ENCODE results near the gene MRC1.
"Not testable (repeated sequence)": the region's sequence is repeated elsewhere in the genome, so short reads cannot be mapped to it uniquely, and the experiment has no call there.

Gene MRC1

GRCh38 chr10:17912754-17913153 is 103.6 kb downstream of the MRC1 start:
- Histone ChIP-seq H3K36me3 (replicated peaks) (no peaks in the 10 kb centered on the region), H3K27me3 (ENCODE audit: low read depth) (no peaks in the 10 kb centered on the region), H3K9me3 (no peaks in the 10 kb centered on the region), H3K4me3 (no peak overlapping the region), H3K4me1 (peaks cover 13% of the 10 kb centered on the region)
- in situ Hi-C loops (cut with MboI; ENCODE audit: low sequenced_read_pairs): no loop called here
- no peak for DNase-seq (ENCODE audit: low spot score in 2 of 2)

DNA sequence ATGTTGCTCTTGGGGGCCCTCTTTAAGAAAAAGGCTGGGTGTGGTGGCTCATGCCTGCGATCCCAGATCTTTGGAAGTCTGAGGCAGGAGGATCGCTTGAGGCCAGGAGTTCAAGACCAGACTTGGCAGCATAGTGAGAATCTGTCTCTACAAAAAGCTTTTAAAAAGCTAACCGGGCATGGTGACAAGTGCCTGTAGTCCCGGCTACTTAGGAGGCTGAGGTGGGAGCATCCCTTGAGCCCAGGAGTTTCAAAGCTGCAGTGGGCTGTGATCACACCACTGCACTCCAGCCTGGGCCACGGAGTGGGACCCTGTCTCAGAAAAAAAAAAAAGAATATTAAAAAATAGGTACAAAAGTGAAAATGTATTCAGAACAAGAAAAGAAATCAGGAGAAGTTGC is 104.5 kb downstream of the MRC1 start:
- Histone ChIP-seq H3K36me3 (replicated peaks) (no peaks in the 10 kb centered on the region), H3K27me3 (ENCODE audit: low read depth) (no peaks in the 10 kb centered on the region), H3K4me3 (no peak overlapping the region), H3K4me1 (peaks cover 13% of the 10 kb centered on the region), H3K9me3 (no peaks in the 10 kb centered on the region)
- in situ Hi-C loops (cut with MboI; ENCODE audit: low sequenced_read_pairs): no loop called here
- DNase-seq (ENCODE audit: low spot score in 2 of 2): no peak

DNA sequence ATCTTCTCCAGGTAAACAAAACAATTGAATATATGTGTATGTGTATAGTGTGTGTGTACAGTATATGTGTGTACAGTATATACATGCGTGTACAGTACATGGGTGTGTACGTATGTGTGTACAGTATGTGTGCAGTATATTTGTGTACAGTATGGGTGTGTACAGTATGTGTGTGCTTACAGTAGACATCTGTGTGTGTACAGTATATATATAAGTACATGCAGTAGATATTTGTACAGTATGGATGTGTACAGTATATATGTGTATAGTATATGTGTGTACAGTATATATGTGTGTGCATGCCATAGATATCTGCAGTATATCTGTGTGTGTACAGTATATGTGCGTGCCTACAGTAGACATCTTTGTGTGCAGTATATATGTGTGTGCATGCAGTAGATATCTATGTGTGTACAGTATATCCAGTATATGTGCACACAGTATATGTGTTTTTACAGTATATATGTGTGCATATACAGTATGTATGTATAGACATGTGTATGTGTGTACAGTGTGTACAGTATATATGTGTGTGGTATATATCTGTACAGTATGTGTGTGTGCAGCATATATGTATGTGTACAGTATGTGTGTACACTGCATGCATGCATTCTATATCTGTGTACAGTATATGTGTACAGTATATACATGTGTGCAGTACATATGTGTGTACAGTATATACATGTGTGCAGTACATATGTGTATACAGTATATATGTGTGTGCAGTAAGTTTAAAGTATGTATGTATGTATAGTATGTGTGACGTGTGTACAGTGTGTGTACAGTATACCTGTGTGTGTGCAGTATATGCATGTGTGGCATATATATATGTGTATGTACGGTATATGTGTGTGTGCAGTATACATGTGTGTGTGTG is 105.3 kb downstream of the MRC1 start:
- no peak for DNase-seq (ENCODE audit: low spot score in 2 of 2)
- Histone ChIP-seq H3K36me3 (replicated peaks) (no peaks in the 10 kb centered on the region), H3K27me3 (ENCODE audit: low read depth) (no peaks in the 10 kb centered on the region), H3K9me3 (no peaks in the 10 kb centered on the region), H3K4me3 (no peak overlapping the region), H3K4me1 (peaks cover 9% of the 10 kb centered on the region)
- in situ Hi-C loops (cut with MboI; ENCODE audit: low sequenced_read_pairs): no loop called here

DNA sequence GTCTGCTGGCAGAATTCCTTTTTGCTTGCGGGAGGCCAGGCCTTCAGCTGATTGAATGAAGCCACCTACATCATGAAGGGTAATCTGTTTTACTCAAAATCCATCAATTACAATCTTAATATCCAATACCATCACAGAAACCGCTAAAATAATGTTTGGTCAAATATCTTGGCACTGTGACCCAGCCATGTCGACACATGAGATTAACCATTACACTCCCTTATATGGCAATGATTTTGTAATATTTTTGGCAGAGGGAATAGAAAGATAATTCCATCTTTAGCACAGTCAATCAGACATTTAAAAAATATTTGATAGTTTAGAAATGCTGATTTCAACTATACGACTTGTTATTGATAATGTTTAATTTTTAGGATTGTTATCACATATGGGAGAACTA is 106.0 kb downstream of the MRC1 start:
- no peaks in the 10 kb centered on the region for H3K36me3 ChIP-seq (replicated peaks)
- no peak for DNase-seq (ENCODE audit: low spot score in 2 of 2)
- in situ Hi-C loops (cut with MboI; ENCODE audit: low sequenced_read_pairs): no loop called here
- no peaks in the 10 kb centered on the region for H3K9me3 ChIP-seq
- no peaks in the 10 kb centered on the region for H3K27me3 ChIP-seq (ENCODE audit: low read depth)
- no peak overlapping the region for H3K4me3 ChIP-seq
- H3K4me1 ChIP-seq: 0 out of 2 replicates have a peak, but pooled peaks cover 2% of the 10 kb centered on the region

DNA sequence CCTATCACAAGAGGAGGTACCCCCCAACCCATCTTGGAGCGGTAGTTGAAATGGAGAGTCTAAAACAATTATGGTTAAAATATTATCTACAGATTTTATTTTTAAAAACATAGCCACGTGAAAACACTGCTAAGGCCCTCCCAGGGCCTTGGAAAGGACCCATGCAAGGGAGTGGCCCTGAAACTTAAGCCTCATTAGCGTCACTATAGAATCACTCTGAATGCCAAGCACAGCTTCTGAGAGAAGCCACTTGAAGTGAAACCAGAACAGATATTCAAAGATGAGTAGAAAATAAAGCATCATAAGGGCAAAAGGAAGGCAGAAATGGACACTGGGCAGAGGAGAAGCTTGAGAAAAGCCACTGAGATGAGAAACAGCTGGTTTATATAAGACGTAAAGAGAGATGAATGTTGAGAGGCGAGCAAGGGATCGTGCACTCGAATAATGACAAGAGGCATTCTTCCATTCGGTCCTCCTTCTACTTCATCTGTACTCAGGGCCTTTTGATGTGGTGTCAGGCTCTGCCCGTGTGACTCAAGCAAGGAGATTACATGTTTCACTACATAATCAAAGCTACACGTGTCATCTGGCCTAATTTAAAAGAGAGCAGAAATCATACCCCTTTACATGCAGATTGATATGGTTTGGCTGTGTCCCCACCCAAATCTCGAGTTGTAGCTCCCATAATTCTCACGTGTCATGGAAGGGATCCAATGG is 109.2 kb downstream of the MRC1 start:
- no peak overlapping the region for H3K4me3 ChIP-seq
- H3K9me3 ChIP-seq: no peaks in the 10 kb centered on the region
- H3K36me3 ChIP-seq (replicated peaks): no peaks in the 10 kb centered on the region
- DNase-seq (ENCODE audit: low spot score in 2 of 2): no peak
- in situ Hi-C loops (cut with MboI; ENCODE audit: low sequenced_read_pairs): no loop called here
- H3K27me3 ChIP-seq (ENCODE audit: low read depth): no peaks in the 10 kb centered on the region
- H3K4me1 ChIP-seq: no peaks in the 10 kb centered on the region

DNA sequence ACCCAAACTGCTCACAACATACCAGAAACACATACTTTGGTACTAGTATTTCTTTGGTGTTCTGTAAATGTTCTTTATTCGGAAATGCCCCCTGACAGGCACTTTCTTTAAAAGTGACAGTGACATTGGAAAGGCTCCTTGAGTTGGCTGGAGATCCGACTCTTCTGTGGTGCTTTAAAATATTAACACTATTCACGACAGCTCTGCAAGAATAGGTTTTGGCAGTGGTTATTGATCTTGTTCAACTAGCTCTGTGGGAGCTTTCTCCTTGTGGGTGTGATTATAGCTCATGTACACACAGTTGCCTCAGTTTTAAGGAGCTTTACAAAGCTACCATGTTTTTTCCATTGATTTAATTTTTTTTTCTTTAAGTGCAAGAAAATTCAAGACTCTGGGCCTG is 112.2 kb downstream of the MRC1 start:
- in situ Hi-C loops (cut with MboI; ENCODE audit: low sequenced_read_pairs): no loop called here
- DNase-seq (ENCODE audit: low spot score in 2 of 2): no peak
- H3K9me3 ChIP-seq: no peaks in the 10 kb centered on the region
- H3K36me3 ChIP-seq (replicated peaks): no peaks in the 10 kb centered on the region
- no peaks in the 10 kb centered on the region for H3K27me3 ChIP-seq (ENCODE audit: low read depth)
- no peaks in the 10 kb centered on the region for H3K4me1 ChIP-seq
- H3K4me3 ChIP-seq: no peak overlapping the region

- H3K4me1 ChIP-seq: no peaks in the 10 kb centered on the region
- H3K27me3 ChIP-seq (ENCODE audit: low read depth): no peaks in the 10 kb centered on the region
- H3K36me3 ChIP-seq (replicated peaks): no peaks in the 10 kb centered on the region
- no peaks in the 10 kb centered on the region for H3K9me3 ChIP-seq
- in situ Hi-C loops (cut with MboI; ENCODE audit: low sequenced_read_pairs): no loop called here
- H3K4me3 ChIP-seq: no peak overlapping the region
- DNase-seq (ENCODE audit: low spot score in 2 of 2): no peak
Measured at GRCh38 chr10:17923728-17924127, 114.6 kb downstream of the MRC1 start.

GRCh38 chr10:17943033-17943745 is 134.0 kb downstream of the MRC1 start:
- H3K4me1 ChIP-seq: no peaks in the 10 kb centered on the region
- H3K36me3 ChIP-seq (replicated peaks): no peaks in the 10 kb centered on the region
- H3K27me3 ChIP-seq (ENCODE audit: low read depth): no peaks in the 10 kb centered on the region
- in situ Hi-C loops (cut with MboI; ENCODE audit: low sequenced_read_pairs): no loop called here
- no peak for DNase-seq (ENCODE audit: low spot score in 2 of 2)
- H3K9me3 ChIP-seq: no peaks in the 10 kb centered on the region
- H3K4me3 ChIP-seq: no peak overlapping the region

DNA sequence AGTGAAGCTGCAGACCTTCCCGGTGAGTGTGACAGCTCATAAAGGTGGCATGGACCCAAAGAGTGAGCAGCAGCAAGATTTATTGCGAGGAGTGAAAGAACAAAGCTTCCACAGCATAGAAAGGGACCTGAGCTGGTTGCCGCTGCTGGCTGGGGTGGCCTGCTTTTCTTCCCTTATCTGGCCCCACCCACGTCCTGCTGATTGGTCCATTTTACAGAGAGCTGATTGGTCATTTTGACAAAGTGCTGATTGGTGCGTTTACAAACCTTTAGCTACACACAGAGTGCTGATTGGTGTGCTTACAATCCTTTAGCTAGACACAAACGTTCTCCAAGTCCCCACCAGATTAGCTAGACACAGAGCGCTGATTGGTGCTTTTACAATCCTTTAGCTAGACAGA is 141.1 kb downstream of the MRC1 start:
- H3K4me3 ChIP-seq; in situ Hi-C loops (cut with MboI; ENCODE audit: low sequenced_read_pairs); H3K36me3 ChIP-seq (replicated peaks); H3K9me3 ChIP-seq; H3K27me3 ChIP-seq (ENCODE audit: low read depth); H3K4me1 ChIP-seq: not testable (repeated sequence)
- peak in 1 of 2 experiments; percentile 6 for DNase-seq (ENCODE audit: low spot score in 2 of 2)

DNA sequence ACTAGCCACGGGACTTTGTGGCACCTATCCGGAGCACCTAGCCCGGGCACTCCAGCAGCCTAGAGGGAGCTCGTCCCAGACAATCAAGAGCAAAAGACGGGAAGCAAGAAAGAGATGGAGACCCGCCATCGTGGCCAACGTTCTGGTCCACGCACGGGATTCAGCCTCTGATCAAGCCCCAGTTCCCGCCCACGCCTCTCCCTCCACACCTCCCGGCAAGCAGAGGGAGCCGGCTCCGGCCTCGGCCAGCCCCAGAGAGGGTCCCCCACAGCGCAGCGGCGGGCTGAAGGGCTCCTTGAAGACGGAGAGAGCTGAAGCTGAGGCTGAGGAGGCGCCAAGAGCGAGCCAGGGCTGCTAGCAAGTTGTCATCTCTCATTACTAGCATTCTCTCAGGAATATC is 141.6 kb downstream of the MRC1 start:
- no peaks in the 10 kb centered on the region for H3K9me3 ChIP-seq
- no peak overlapping the region for H3K4me3 ChIP-seq
- DNase-seq (ENCODE audit: low spot score in 2 of 2): no peak
- H3K36me3 ChIP-seq (replicated peaks): no peaks in the 10 kb centered on the region
- no peaks in the 10 kb centered on the region for H3K4me1 ChIP-seq
- in situ Hi-C loops (cut with MboI; ENCODE audit: low sequenced_read_pairs): no loop called here
- H3K27me3 ChIP-seq (ENCODE audit: low read depth): no peaks in the 10 kb centered on the region

DNA sequence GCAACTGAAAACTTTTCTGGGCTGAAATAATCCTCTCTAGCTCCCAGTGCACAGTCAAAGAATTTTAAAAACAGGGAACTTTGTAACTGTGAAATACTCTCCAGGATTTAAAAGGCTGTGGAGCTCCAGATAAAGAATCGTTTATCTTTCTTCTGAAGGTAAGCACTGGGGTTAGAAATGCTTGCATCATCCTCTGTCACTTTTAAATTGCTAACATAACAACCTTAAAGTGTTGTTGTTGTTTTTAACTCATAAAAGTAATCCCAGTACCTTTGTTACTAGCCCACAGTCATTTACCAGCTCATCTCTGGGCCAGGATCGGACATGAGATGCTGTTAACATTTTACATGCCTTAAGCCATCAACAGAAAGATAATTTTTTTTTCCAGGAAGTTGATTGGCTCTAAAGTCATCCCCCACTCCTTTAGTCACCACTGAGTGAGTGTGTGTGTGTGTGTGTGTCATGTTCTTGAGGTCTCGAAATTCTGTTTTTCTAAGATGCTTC is 142.8 kb downstream of the MRC1 start, which contains the start of gene SLC39A12:
Gene SLC39A12, plus strand, starts transcription at position 51 of the 504 bp plus-strand sequence. CDS start 1,359 bp downstream, outside the sequence.
- no peak within 1 kb of the TSS for H3K4me3 ChIP-seq
- H3K9me3 ChIP-seq: no peaks in the 10 kb centered on the region
- H3K27me3 ChIP-seq (ENCODE audit: low read depth): no peaks in the 10 kb centered on the region
- H3K36me3 ChIP-seq (replicated peaks): no peaks in the 10 kb centered on the region
- no peaks in the 10 kb centered on the region for H3K4me1 ChIP-seq
- no peak for DNase-seq (ENCODE audit: low spot score in 2 of 2)
- in situ Hi-C loops (cut with MboI; ENCODE audit: low sequenced_read_pairs): no loop called here

- DNase-seq (ENCODE audit: low spot score in 2 of 2); in situ Hi-C loops (cut with MboI; ENCODE audit: low sequenced_read_pairs): not testable (repeated sequence)
Measured at GRCh38 chr10:17954372-17954771, 145.2 kb downstream of the MRC1 start.

DNA sequence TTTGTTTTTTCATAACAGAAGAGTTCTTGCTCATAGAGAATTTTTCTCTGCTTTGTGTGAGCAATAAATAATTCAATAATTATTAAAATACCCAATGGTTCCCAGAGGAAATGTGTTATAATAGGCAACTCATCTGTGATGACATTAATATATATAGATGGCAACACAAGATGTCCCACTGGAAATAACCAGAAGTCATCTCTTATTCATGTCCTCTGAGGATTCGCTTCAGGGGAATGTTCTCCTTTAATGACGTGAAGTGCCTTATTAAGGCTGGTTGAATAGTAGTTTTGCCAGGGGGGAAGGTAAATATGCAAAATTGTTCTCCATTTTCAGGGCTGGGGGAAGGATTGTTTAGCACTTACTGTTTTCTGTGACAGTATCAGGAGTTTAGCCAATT is 145.7 kb downstream of the MRC1 start:
- Histone ChIP-seq H3K36me3 (replicated peaks) (no peaks in the 10 kb centered on the region), H3K4me3 (no peak overlapping the region), H3K27me3 (ENCODE audit: low read depth) (no peaks in the 10 kb centered on the region), H3K4me1 (no peaks in the 10 kb centered on the region), H3K9me3 (no peaks in the 10 kb centered on the region)
- in situ Hi-C loops (cut with MboI; ENCODE audit: low sequenced_read_pairs): no loop called here
- no peak for DNase-seq (ENCODE audit: low spot score in 2 of 2)

More at GRCh38 chr10:17954372-17954771, 145.2 kb downstream of the MRC1 start:
- H3K27me3 ChIP-seq (ENCODE audit: low read depth); H3K4me1 ChIP-seq; H3K36me3 ChIP-seq (replicated peaks); H3K4me3 ChIP-seq; H3K9me3 ChIP-seq: not testable (repeated sequence)
